ENCODE measurements around the gene CBLIF.
"Not testable (repeated sequence)": the region's sequence is repeated elsewhere in the genome, so short reads cannot be mapped to it uniquely, and the experiment has no call there.

DNA sequence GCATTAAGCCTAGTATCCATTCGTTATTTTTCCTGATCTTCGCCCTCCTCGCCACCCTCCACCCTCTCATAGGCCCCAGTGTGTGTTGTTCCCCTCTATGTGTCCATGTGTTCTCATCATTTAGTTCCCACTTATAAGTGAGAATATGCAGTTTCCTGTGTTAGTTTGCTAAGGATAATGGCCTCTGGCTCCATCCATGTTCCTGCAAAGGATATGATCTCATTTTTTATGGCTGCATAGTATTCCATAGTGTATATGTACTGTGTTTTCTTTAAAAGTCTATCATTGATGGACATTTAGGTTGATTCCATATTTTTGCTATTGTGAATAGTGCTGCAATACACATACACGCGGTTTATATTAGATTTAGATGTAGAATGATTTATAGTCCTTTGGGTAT is 6.1 kb upstream of the CBLIF start:
- TF ChIP-seq, protein P1, sequence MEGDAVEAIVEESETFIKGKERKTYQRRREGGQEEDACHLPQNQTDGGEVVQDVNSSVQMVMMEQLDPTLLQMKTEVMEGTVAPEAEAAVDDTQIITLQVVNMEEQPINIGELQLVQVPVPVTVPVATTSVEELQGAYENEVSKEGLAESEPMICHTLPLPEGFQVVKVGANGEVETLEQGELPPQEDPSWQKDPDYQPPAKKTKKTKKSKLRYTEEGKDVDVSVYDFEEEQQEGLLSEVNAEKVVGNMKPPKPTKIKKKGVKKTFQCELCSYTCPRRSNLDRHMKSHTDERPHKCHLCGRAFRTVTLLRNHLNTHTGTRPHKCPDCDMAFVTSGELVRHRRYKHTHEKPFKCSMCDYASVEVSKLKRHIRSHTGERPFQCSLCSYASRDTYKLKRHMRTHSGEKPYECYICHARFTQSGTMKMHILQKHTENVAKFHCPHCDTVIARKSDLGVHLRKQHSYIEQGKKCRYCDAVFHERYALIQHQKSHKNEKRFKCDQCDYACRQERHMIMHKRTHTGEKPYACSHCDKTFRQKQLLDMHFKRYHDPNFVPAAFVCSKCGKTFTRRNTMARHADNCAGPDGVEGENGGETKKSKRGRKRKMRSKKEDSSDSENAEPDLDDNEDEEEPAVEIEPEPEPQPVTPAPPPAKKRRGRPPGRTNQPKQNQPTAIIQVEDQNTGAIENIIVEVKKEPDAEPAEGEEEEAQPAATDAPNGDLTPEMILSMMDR (IDR thresholded peaks at IDR 0.05; ENCODE audit: low read depth, low read length, poor library complexity, severe bottlenecking): not testable (repeated sequence)
- TF ChIP-seq EZH2phosphoT487 (IDR thresholded peaks at IDR 0.05; ENCODE audit: borderline replicate concordance, low read length): not testable (repeated sequence)
